Esophagus squamous epithelium (tissue), 5 donors: ENCODE measurements around the gene GLMN. TPM values are rescaled to one million over a fixed set of nuclear protein-coding genes. Genes with fewer than 3 reads are reported as not detected.

Experiments
- DNase-seq: peaks from one replicate; lab custom pipeline; 2025; lab: John Stamatoyannopoulos, UW
- H3K27ac ChIP-seq, 4 donors: fragments of 200-600 bp; sonication (generic); one replicate each; pipeline ENCODE4 v1.5.1; 2016 to 2019; ENCODE audit warnings: mild to moderate bottlenecking in 1 of 4
- H3K27me3 ChIP-seq, 4 donors: fragments of 200-600 bp; sonication (generic); 1 replicate in 3 of 4; 2 replicates in 1 of 4; pipeline versions ENCODE4 v1.5.1 to v1.6.0; 2017 to 2021; ENCODE audit warnings: antibody characterized with exemption in 1 of 4
- H3K36me3 ChIP-seq, 3 donors: fragments of 200-600 bp; sonication (generic); one replicate each; pipeline ENCODE4 v1.5.1; 2016 to 2019
- H3K4me1 ChIP-seq, 3 donors: fragments of 200-600 bp; sonication (generic); one replicate each; pipeline ENCODE4 v1.5.1; 2017 to 2019
- H3K4me3 ChIP-seq, 4 donors: fragments of 200-600 bp; sonication (generic); 1 replicate in 3 of 4; 2 replicates in 1 of 4; pipeline ENCODE4 v1.5.1; 2016 to 2019; ENCODE audit warnings: mild to moderate bottlenecking in 2 of 4, moderate library complexity in 1 of 4
- H3K9me3 ChIP-seq, 3 donors: fragments of 200-600 bp; sonication (generic); one replicate each; pipeline ENCODE4 v1.5.1; 2016 to 2019
- POLR2A ChIP-seq, 4 donors: fragments of 450-650 bp; IDR thresholded peaks; one replicate each; pipeline ENCODE4 v1.6.1; 2017; ENCODE audit warnings: antibody characterized with exemption in 4 of 4, mild to moderate bottlenecking in 4 of 4, moderate library complexity in 3 of 4
- WGBS, 2 donors: methylation state at CpG; one replicate each; pipeline ENCODE4 v1.1.5; 2018; 5-methylcytosine and 5-hydroxymethylcytosine counted together
- intact Hi-C: fragments of 100-400 bp; cut with DNase I; formaldehyde crosslinking; loops from one replicate; pipeline ENCODE4 v1.15.0; 2022
- total RNA-seq, 4 donors: library from RNA; depleted of rRNA; stranded (reverse); fragments of >200 nt; gene quantifications; one replicate each; pipeline ENCODE4 v1.1.0, GENCODE V29; 2016
- TF ChIP-seq, protein P1 (sequence below), 6 experiments: fragments of 450-650 bp in 4 of 6; fragments of 200-600 bp in 2 of 6; sonication (generic) in 2 of 6; IDR thresholded peaks; one replicate each; pipeline ENCODE4 v1.5.1; 2016 to 2019; ENCODE audit warnings: antibody characterized with exemption in 6 of 6, mild to moderate bottlenecking in 4 of 6, moderate library complexity in 4 of 6
- donor health status: DM: yes; HTN: yes; CAD: no.

GLMN gene
- total RNA-seq, 4 donors from 2014 or later: 3.9 to 12.0 (median 10.4) TPM

DNA sequence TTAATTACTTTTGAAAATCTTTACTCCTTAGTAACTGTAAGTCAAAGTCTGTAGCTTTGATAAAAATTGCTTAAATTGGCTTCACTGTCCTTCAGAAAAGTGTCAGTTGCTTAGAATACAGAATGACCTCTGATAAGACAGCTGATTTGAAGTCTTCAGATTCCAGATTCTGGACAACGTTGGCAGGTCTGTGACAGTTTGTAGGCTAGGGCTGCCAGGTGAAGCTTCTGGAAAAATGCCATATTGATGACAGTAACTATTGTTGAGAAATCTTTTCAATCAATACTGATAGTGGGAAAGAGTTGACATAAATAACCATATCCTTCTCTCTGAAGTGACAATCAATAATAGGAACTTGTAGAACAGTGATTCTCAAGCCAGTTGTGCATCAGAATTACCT, 41.4 kb upstream of the GLMN start:
- 57 to 85% methylated on average over 1 of the region's 1 CpG for WGBS, 2 donors
- TF ChIP-seq, protein P1, sequence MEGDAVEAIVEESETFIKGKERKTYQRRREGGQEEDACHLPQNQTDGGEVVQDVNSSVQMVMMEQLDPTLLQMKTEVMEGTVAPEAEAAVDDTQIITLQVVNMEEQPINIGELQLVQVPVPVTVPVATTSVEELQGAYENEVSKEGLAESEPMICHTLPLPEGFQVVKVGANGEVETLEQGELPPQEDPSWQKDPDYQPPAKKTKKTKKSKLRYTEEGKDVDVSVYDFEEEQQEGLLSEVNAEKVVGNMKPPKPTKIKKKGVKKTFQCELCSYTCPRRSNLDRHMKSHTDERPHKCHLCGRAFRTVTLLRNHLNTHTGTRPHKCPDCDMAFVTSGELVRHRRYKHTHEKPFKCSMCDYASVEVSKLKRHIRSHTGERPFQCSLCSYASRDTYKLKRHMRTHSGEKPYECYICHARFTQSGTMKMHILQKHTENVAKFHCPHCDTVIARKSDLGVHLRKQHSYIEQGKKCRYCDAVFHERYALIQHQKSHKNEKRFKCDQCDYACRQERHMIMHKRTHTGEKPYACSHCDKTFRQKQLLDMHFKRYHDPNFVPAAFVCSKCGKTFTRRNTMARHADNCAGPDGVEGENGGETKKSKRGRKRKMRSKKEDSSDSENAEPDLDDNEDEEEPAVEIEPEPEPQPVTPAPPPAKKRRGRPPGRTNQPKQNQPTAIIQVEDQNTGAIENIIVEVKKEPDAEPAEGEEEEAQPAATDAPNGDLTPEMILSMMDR (IDR thresholded peaks at IDR 0.05): no peak
- no peak for TF ChIP-seq POLR2A (IDR thresholded peaks at IDR 0.05)
- intact Hi-C loops: no loop called here
- no peak for DNase-seq
- H3K27me3 ChIP-seq: no peaks in the 10 kb centered on the region
- no peak overlapping the region for H3K27ac ChIP-seq
- H3K9me3 ChIP-seq: no peaks in the 10 kb centered on the region
- no peak overlapping the region for H3K4me3 ChIP-seq
- H3K4me1 ChIP-seq: no peaks in the 10 kb centered on the region
- H3K36me3 ChIP-seq: peaks cover 0 to 54% (median 0%) of the 10 kb centered on the region in 3 donors

DNA sequence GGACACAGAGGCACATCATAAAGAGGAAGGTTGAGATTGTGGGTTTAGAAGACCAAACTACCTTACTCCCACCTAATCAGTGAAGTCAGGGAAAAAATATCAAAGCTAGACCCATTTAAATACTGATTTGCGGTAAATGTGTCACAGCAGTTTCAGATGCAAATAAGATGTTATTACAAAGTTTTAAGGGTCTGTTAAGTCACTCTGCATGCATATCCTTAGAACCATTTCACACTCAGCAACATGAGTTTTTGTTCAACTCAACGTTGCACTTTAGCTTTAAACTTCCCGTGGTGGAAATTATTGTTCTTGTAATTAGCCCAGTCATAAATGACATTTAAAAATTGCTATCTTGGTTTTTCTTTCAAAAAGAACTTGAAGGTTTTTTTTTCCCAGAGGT, 34.9 kb upstream of the GLMN start:
- intact Hi-C loops: no loop called here
- WGBS, 2 donors: 73 to 84% methylated on average over 3 of the region's 3 CpGs

GRCh38 chr1:92329347-92330129, 30.8 kb upstream of the GLMN start:
- TF ChIP-seq POLR2A (IDR thresholded peaks at IDR 0.05): no peak
- TF ChIP-seq, protein P1 (IDR thresholded peaks at IDR 0.05): no peak
- no peaks in the 10 kb centered on the region for H3K4me1 ChIP-seq
- H3K4me3 ChIP-seq: no peak overlapping the region
- intact Hi-C loops: no loop called here
- H3K27ac ChIP-seq: no peak overlapping the region
- H3K9me3 ChIP-seq: peaks cover 0 to 22% (median 12%) of the 10 kb centered on the region in 3 donors
- H3K36me3 ChIP-seq: peaks cover 0 to 75% (median 3%) of the 10 kb centered on the region in 3 donors
- 82 to 84% methylated on average over 5 to 6 of the region's 6 CpGs for WGBS, 2 donors
- no peak for DNase-seq
- no peaks in the 10 kb centered on the region for H3K27me3 ChIP-seq

More for the DNA sequence above, 34.9 kb upstream of the GLMN start:
- TF ChIP-seq, protein P1 (IDR thresholded peaks at IDR 0.05): no peak
- no peak for TF ChIP-seq POLR2A (IDR thresholded peaks at IDR 0.05)
- peaks cover 0 to 1% (median 0%) of the 10 kb centered on the region in 3 donors for H3K9me3 ChIP-seq
- no peaks in the 10 kb centered on the region for H3K4me1 ChIP-seq
- no peak overlapping the region for H3K4me3 ChIP-seq
- no peak for DNase-seq
- H3K27ac ChIP-seq: no peak overlapping the region
- no peaks in the 10 kb centered on the region for H3K27me3 ChIP-seq
- H3K36me3 ChIP-seq: peaks cover 0 to 66% (median 0%) of the 10 kb centered on the region in 3 donors

GRCh38 chr1:92327794-92328193, 29.0 kb upstream of the GLMN start:
- TF ChIP-seq, protein P1 (IDR thresholded peaks at IDR 0.05): no peak
- TF ChIP-seq POLR2A (IDR thresholded peaks at IDR 0.05): no peak
- WGBS, 2 donors: 88 to 95% methylated on average over 4 of the region's 4 CpGs
- H3K27me3 ChIP-seq: no peaks in the 10 kb centered on the region
- no peak overlapping the region for H3K4me3 ChIP-seq
- intact Hi-C loops: no loop called here
- no peak for DNase-seq
- H3K36me3 ChIP-seq: peaks cover 3 to 75% (median 8%) of the 10 kb centered on the region in 3 donors
- peaks cover 0 to 22% (median 12%) of the 10 kb centered on the region in 3 donors for H3K9me3 ChIP-seq
- H3K4me1 ChIP-seq: no peaks in the 10 kb centered on the region
- no peak overlapping the region for H3K27ac ChIP-seq

GRCh38 chr1:92326681-92327080, 27.9 kb upstream of the GLMN start:
- Histone ChIP-seq H3K9me3 (peaks cover 0 to 22% (median 12%) of the 10 kb centered on the region in 3 donors), H3K36me3 (peaks cover 3 to 84% (median 8%) of the 10 kb centered on the region in 3 donors), H3K4me3 (no peak overlapping the region), H3K27me3 (no peaks in the 10 kb centered on the region), H3K27ac (no peak overlapping the region), H3K4me1 (no peaks in the 10 kb centered on the region)
- intact Hi-C loops: no loop called here
- DNase-seq: no peak
- TF ChIP-seq POLR2A (IDR thresholded peaks at IDR 0.05): no peak
- 60 to 86% methylated on average over 1 of the region's 1 CpG for WGBS, 2 donors
